Mucosa of stomach (tissue), 1 donor: ENCODE measurements around the gene CASP9.

Experiments used
- H3K27me3 ChIP-seq: one replicate; pipeline ENCODE4 v1.7.0; 2013; ENCODE audit warnings: mild to moderate bottlenecking, low read length; ENCODE audit not compliant: control insufficient read depth, insufficient read depth
- H3K36me3 ChIP-seq: one replicate; pipeline ENCODE4 v1.7.0; 2013; ENCODE audit warnings: low read length; ENCODE audit not compliant: control insufficient read depth, insufficient read depth
- H3K4me1 ChIP-seq: one replicate; pipeline ENCODE4 v1.7.0; 2013; ENCODE audit warnings: mild to moderate bottlenecking, low read length; ENCODE audit not compliant: control insufficient read depth, insufficient read depth
- H3K4me3 ChIP-seq: one replicate; pipeline ENCODE4 v1.7.0; 2013; ENCODE audit warnings: low read length
- H3K9ac ChIP-seq: one replicate; pipeline ENCODE4 v1.7.0; 2013; ENCODE audit warnings: mild to moderate bottlenecking, low read length, moderate library complexity
- H3K9me3 ChIP-seq: one replicate; pipeline ENCODE4 v1.7.0; 2013; ENCODE audit warnings: mild to moderate bottlenecking, low read length, moderate library complexity; ENCODE audit not compliant: control insufficient read depth
- donor health status: Pancreatic carcinoma.

Gene CASP9

GRCh38 chr1:15524021-15524282, at the start of gene CASP9:
Gene CASP9, minus strand, starts transcription at chr1:15524215. Its CDS starts 15 bp downstream, at chr1:15524200.
- Histone ChIP-seq H3K9ac (peak within 1 kb of the TSS; percentile 77), H3K27me3 (no peaks in the 10 kb centered on the region), H3K4me3 (peak within 1 kb of the TSS; percentile 1), H3K4me1 (peaks cover 19% of the 10 kb centered on the region), H3K9me3 (no peaks in the 10 kb centered on the region), H3K36me3 (no peaks in the 10 kb centered on the region)

GRCh38 chr1:15573477-15573876, 49.5 kb upstream of the CASP9 start:
- no peaks in the 10 kb centered on the region for H3K36me3 ChIP-seq

GRCh38 chr1:15571266-15571665, 47.3 kb upstream of the CASP9 start:
- Histone ChIP-seq H3K9me3 (no peaks in the 10 kb centered on the region), H3K36me3 (peaks cover 13% of the 10 kb centered on the region), H3K4me3 (no peak overlapping the region), H3K9ac (no peak overlapping the region), H3K4me1 (no peaks in the 10 kb centered on the region), H3K27me3 (no peaks in the 10 kb centered on the region)

More at GRCh38 chr1:15573477-15573876, 49.5 kb upstream of the CASP9 start:
- no peaks in the 10 kb centered on the region for H3K9me3 ChIP-seq
- H3K4me1 ChIP-seq: no peaks in the 10 kb centered on the region
- no peak overlapping the region for H3K4me3 ChIP-seq
- H3K9ac ChIP-seq: no peak overlapping the region
- no peaks in the 10 kb centered on the region for H3K27me3 ChIP-seq

GRCh38 chr1:15570861-15571260, 46.8 kb upstream of the CASP9 start:
- Histone ChIP-seq H3K4me1 (no peaks in the 10 kb centered on the region), H3K9me3 (no peaks in the 10 kb centered on the region), H3K36me3 (peaks cover 17% of the 10 kb centered on the region), H3K9ac (no peak overlapping the region), H3K27me3 (no peaks in the 10 kb centered on the region), H3K4me3 (no peak overlapping the region)

- H3K4me1 ChIP-seq: no peaks in the 10 kb centered on the region
- no peaks in the 10 kb centered on the region for H3K27me3 ChIP-seq
- no peak overlapping the region for H3K4me3 ChIP-seq
- H3K9ac ChIP-seq: no peak overlapping the region
- peaks cover 25% of the 10 kb centered on the region for H3K36me3 ChIP-seq
- H3K9me3 ChIP-seq: no peaks in the 10 kb centered on the region
These were observed 44.5 kb upstream of the CASP9 start for GRCh38 chr1:15568387-15569073.

- Histone ChIP-seq H3K4me1 (no peaks in the 10 kb centered on the region), H3K4me3 (no peak overlapping the region), H3K27me3 (no peaks in the 10 kb centered on the region), H3K9me3 (no peaks in the 10 kb centered on the region), H3K36me3 (peaks cover 14% of the 10 kb centered on the region), H3K9ac (no peak overlapping the region)
These were observed 35.3 kb upstream of the CASP9 start for GRCh38 chr1:15559189-15559810.

GRCh38 chr1:15558516-15558915, 34.5 kb upstream of the CASP9 start:
- Histone ChIP-seq H3K9ac (no peak overlapping the region), H3K27me3 (no peaks in the 10 kb centered on the region), H3K36me3 (peaks cover 14% of the 10 kb centered on the region), H3K9me3 (no peaks in the 10 kb centered on the region), H3K4me1 (no peaks in the 10 kb centered on the region), H3K4me3 (no peak overlapping the region)

GRCh38 chr1:15557594-15557993, 33.6 kb upstream of the CASP9 start:
- Histone ChIP-seq H3K9me3 (no peaks in the 10 kb centered on the region), H3K9ac (no peak overlapping the region), H3K36me3 (peaks cover 12% of the 10 kb centered on the region), H3K4me1 (no peaks in the 10 kb centered on the region), H3K4me3 (no peak overlapping the region), H3K27me3 (no peaks in the 10 kb centered on the region)

- H3K9me3 ChIP-seq: no peaks in the 10 kb centered on the region
- H3K27me3 ChIP-seq: no peaks in the 10 kb centered on the region
- peaks cover 7% of the 10 kb centered on the region for H3K36me3 ChIP-seq
These were observed 33.0 kb upstream of the CASP9 start for GRCh38 chr1:15557008-15557407.

GRCh38 chr1:15550573-15550972, 26.6 kb upstream of the CASP9 start:
- Histone ChIP-seq H3K9ac (no peak overlapping the region), H3K36me3 (no peaks in the 10 kb centered on the region), H3K9me3 (no peaks in the 10 kb centered on the region)

More at GRCh38 chr1:15557008-15557407, 33.0 kb upstream of the CASP9 start:
- H3K4me1 ChIP-seq: no peaks in the 10 kb centered on the region
- no peak overlapping the region for H3K4me3 ChIP-seq
- H3K9ac ChIP-seq: no peak overlapping the region

GRCh38 chr1:15546641-15547040, 22.6 kb upstream of the CASP9 start:
- no peaks in the 10 kb centered on the region for H3K27me3 ChIP-seq
- no peaks in the 10 kb centered on the region for H3K36me3 ChIP-seq
- no peaks in the 10 kb centered on the region for H3K9me3 ChIP-seq
- no peak overlapping the region for H3K9ac ChIP-seq
- no peaks in the 10 kb centered on the region for H3K4me1 ChIP-seq
- H3K4me3 ChIP-seq: no peak overlapping the region

More at GRCh38 chr1:15550573-15550972, 26.6 kb upstream of the CASP9 start:
- Histone ChIP-seq H3K4me1 (no peaks in the 10 kb centered on the region), H3K4me3 (no peak overlapping the region), H3K27me3 (no peaks in the 10 kb centered on the region)

- Histone ChIP-seq H3K9me3 (no peaks in the 10 kb centered on the region), H3K4me3 (no peak overlapping the region), H3K27me3 (no peaks in the 10 kb centered on the region), H3K36me3 (peaks cover 8% of the 10 kb centered on the region), H3K9ac (no peak overlapping the region), H3K4me1 (no peaks in the 10 kb centered on the region)
These were observed 19.9 kb upstream of the CASP9 start for GRCh38 chr1:15543589-15544568.
